ENCODE results near the gene ALG13.
"Not testable (repeated sequence)": the region's sequence is repeated elsewhere in the genome, so short reads cannot be mapped to it uniquely, and the experiment has no call there.

The ALG13 gene

GRCh38 chrX:111756486-111756885, 75.5 kb downstream of the ALG13 start:
- no peak for TF ChIP-seq CTCF (IDR thresholded peaks at IDR 0.05; ENCODE audit: low read depth, low read length)
- no peak for DNase-seq (ENCODE audit: extremely low read depth, low read depth)

DNA sequence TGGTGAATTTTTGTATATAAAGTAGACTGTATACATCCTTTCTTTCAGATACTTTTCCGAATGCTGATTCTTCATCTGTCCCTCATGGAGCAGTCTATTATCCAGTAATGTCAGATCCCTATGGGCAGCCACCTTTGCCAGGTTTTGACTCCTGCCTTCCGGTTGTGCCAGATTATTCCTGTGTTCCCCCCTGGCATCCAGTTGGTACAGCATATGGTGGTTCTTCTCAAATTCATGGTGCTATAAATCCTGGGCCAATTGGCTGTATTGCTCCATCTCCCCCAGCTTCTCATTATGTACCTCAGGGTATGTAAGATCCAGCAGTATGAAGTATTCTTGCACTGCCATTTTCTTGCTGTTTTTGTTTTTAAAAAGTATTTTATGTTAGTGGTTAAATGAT, 78.7 kb downstream of the ALG13 start:
- DNase-seq (ENCODE audit: extremely low read depth, low read depth) = no peak
- no peak for TF ChIP-seq CTCF (IDR thresholded peaks at IDR 0.05; ENCODE audit: low read depth, low read length)

- TF ChIP-seq CTCF (IDR thresholded peaks at IDR 0.05; ENCODE audit: low read depth, low read length) = no peak
- no peak for DNase-seq (ENCODE audit: extremely low read depth, low read depth)
Observed at GRCh38 chrX:111761578-111762135, 80.7 kb downstream of the ALG13 start.

GRCh38 chrX:111778591-111778990, 97.6 kb downstream of the ALG13 start:
- TF ChIP-seq CTCF (IDR thresholded peaks at IDR 0.05; ENCODE audit: low read depth, low read length) = no peak
- no peak for DNase-seq (ENCODE audit: extremely low read depth, low read depth)

DNA sequence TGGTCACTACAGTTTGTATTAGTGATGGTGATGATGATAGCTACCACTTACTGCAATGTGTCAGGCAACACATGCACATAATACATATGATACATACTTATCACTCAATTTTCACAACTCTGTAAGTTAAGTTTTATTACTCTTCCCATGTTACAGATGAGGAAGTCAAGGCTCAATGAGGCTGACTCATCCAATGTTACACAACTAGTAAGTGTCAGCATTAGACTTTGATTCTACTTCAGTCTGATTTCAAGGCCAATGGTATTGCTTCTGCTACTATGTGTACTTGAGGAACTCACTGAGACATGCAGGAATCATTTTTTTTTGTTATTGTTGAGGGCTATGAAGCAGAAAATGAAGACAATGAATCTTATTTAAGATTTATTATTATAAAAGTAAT, 98.6 kb downstream of the ALG13 start:
- no peak for DNase-seq (ENCODE audit: extremely low read depth, low read depth)
- no peak for TF ChIP-seq CTCF (IDR thresholded peaks at IDR 0.05; ENCODE audit: low read depth, low read length)

DNA sequence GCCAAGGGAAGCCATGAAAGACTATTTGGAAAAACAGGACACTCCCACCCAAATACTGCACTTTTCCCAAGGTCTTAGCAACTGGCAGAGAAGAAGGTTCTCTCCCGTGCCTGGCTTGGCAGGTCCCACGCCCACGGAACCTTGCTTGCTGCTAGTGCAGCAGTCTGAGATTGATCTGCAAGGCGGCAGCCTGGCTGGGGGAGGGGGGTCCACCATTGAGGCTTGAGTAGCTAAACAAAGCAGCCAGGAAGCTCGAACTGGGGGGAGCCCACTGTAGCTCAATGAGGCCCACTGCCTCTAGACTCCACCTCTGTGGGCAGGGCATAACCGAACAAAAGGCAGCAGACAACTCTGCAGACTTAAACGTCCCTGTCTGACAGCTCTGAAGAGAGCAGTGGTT, 103.7 kb downstream of the ALG13 start:
- no peak for TF ChIP-seq CTCF (IDR thresholded peaks at IDR 0.05; ENCODE audit: low read depth, low read length)

DNA sequence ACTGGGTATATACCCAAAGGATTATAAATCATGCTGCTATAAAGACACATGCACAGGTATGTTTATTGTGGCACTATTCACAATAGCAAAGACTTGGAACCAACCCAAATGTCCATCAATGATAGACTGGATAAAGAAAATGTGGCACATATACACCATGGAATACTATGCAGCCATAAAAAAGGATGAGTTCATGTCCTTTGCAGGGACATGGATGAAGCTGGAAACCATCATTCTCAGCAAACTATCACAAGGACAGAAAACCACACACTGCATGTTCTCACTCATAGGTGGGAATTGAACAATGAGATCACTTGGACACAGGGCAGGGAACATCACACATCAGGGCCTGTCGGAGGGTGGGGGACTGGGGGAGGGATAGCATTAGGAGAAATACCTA, 109.1 kb downstream of the ALG13 start:
- not testable (repeated sequence) for DNase-seq (ENCODE audit: extremely low read depth, low read depth)

More for the DNA sequence above, 103.7 kb downstream of the ALG13 start:
- DNase-seq (ENCODE audit: extremely low read depth, low read depth) = no peak

All from AG09319 (cell line).